GM23338 (cell line): Measurements from ENCODE around the gene KCNK10. TPM values are rescaled to one million over a fixed set of nuclear protein-coding genes. Genes with fewer than 3 reads are reported as not detected.

ENCODE experiments used
- ATAC-seq: fragments of 200-7000 bp; cut with Tn5 transposase; 3 replicates; pipeline ENCODE4 v1.9.1; 2020
- DNase-seq: peaks from one replicate; pipeline ENCODE4 v3.0.0-alpha.2; 2015; ENCODE audit warnings: low spot score
- H2AFZ ChIP-seq: fragments of 200-600 bp; sonication (generic); 2 replicates; pipeline ENCODE4 v1.8.0; 2016; ENCODE audit warnings: antibody characterized with exemption, mild to moderate bottlenecking, moderate library complexity
- H3F3A ChIP-seq: fragments of 200-600 bp; sonication (generic); replicated peaks from 2 replicates; pipeline ENCODE4 v1.8.0; 2017; ENCODE audit warnings: antibody characterized with exemption, mixed run types, low read depth
- H3K27ac ChIP-seq: fragments of 200-600 bp; sonication (generic); 2 replicates; pipeline ENCODE4 v1.6.1; 2016; ENCODE audit warnings: low read depth
- H3K27me3 ChIP-seq: fragments of 200-600 bp; sonication (generic); 2 replicates; pipeline ENCODE4 v1.8.0; 2016; ENCODE audit warnings: mild to moderate bottlenecking, mixed run types, moderate library complexity; ENCODE audit not compliant: insufficient read depth
- H3K36me3 ChIP-seq: fragments of 200-600 bp; sonication (generic); 2 replicates; pipeline ENCODE4 v1.8.0; 2016; ENCODE audit warnings: mild to moderate bottlenecking; ENCODE audit not compliant: insufficient read depth
- H3K4me1 ChIP-seq: fragments of 200-600 bp; sonication (generic); 2 replicates; pipeline ENCODE4 v1.8.0; 2016; ENCODE audit warnings: mild to moderate bottlenecking, moderate library complexity; ENCODE audit not compliant: insufficient read depth
- H3K4me2 ChIP-seq: fragments of 200-600 bp; sonication (generic); 2 replicates; pipeline ENCODE4 v1.7.1; 2017; ENCODE audit warnings: mixed run types
- H3K4me3 ChIP-seq: fragments of 200-600 bp; sonication (generic); 2 replicates; pipeline ENCODE4 v1.6.1; 2016; ENCODE audit warnings: mixed run types
- H3K79me2 ChIP-seq: fragments of 200-600 bp; sonication (generic); replicated peaks from 2 replicates; pipeline ENCODE4 v1.8.0; 2017; ENCODE audit warnings: mild to moderate bottlenecking; ENCODE audit not compliant: insufficient read depth
- H3K9me2 ChIP-seq: fragments of 200-600 bp; sonication (generic); 2 replicates; pipeline ENCODE4 v1.8.0; 2017; ENCODE audit not compliant: insufficient read depth
- H4K20me1 ChIP-seq: fragments of 200-600 bp; sonication (generic); replicated peaks from 2 replicates; pipeline ENCODE4 v1.8.0; 2017; ENCODE audit warnings: mild to moderate bottlenecking; ENCODE audit not compliant: insufficient read depth
- H3K27ac Mint-ChIP-seq: 2 replicates; pipeline ENCODE4 v1.8.0; 2020; ENCODE audit warnings: inconsistent platforms, mild to moderate bottlenecking, moderate library complexity, mixed read lengths
- H3K27me3 Mint-ChIP-seq: 3 replicates; pipeline ENCODE4 v1.8.0; 2022; ENCODE audit warnings: low read depth, mild to moderate bottlenecking, moderate library complexity, mixed read lengths, inconsistent platforms; ENCODE audit not compliant: insufficient read depth, poor library complexity
- H3K36me3 Mint-ChIP-seq: 3 replicates; pipeline ENCODE4 v1.8.0; 2021; ENCODE audit warnings: low read depth, mild to moderate bottlenecking, inconsistent platforms, moderate library complexity, mixed read lengths
- H3K4me1 Mint-ChIP-seq: 3 replicates; pipeline ENCODE4 v1.8.0; 2020; ENCODE audit warnings: mild to moderate bottlenecking, inconsistent platforms, mixed read lengths
- H3K4me3 Mint-ChIP-seq: 3 replicates; pipeline ENCODE4 v1.8.0; 2021; ENCODE audit warnings: moderate library complexity, mild to moderate bottlenecking, inconsistent platforms, mixed read lengths
- H3K9me3 Mint-ChIP-seq: 3 replicates; pipeline ENCODE4 v1.8.0; 2020; ENCODE audit warnings: moderate library complexity, mild to moderate bottlenecking, inconsistent platforms, mixed read lengths
- CREB1 ChIP-seq: fragments of 250-450 bp; sonication (Bioruptor Pico); IDR thresholded peaks from 2 replicates; pipeline ENCODE4 v1.5.0; 2020; ENCODE audit warnings: low read depth, mild to moderate bottlenecking, moderate library complexity
- EZH2 ChIP-seq: fragments of 200-600 bp; sonication (generic); IDR thresholded peaks from one replicate; pipeline ENCODE4 v1.8.0; 2017; ENCODE audit warnings: antibody characterized with exemption, mild to moderate bottlenecking, low read depth; ENCODE audit not compliant: unreplicated experiment
- EZH2phosphoT487 ChIP-seq: fragments of 200-600 bp; sonication (generic); IDR thresholded peaks from one replicate; pipeline ENCODE4 v1.8.1; 2018; ENCODE audit warnings: antibody characterized with exemption; ENCODE audit not compliant: unreplicated experiment
- NANOG ChIP-seq: IDR thresholded peaks from 2 replicates; pipeline ENCODE4 v1.6.1; 2016; ENCODE audit warnings: antibody characterized with exemption, borderline replicate concordance
- POLR2AphosphoS5 ChIP-seq: IDR thresholded peaks from 2 replicates; pipeline ENCODE4 v1.6.1; 2016; ENCODE audit warnings: antibody characterized with exemption, low read depth
- STAT1 ChIP-seq: IDR thresholded peaks from one replicate; pipeline ENCODE4 v1.6.1; 2016; ENCODE audit warnings: antibody characterized with exemption; ENCODE audit not compliant: unreplicated experiment
- ZNF114 ChIP-seq: fragments of 250-450 bp; sonication (Bioruptor Pico); IDR thresholded peaks from 2 replicates; pipeline ENCODE4 v1.5.0; 2020; ENCODE audit warnings: mild to moderate bottlenecking, moderate library complexity
- polyA plus RNA-seq: library from polyadenylated mRNA; unstranded; fragments of >200 nt; fragmentation: Nextera tagmentation; extraction: Ambion mirVana; gene quantifications from 2 replicates; pipeline ENCODE4 v1.2.1, GENCODE V29; 2016
- total RNA-seq: library from RNA; depleted of rRNA; stranded (reverse); fragments of >200 nt; shearing (Covaris generic); gene quantifications from 2 replicates; pipeline ENCODE4 v1.2.3, GENCODE V29; 2014
- TF ChIP-seq, protein P1 (sequence below): fragments of 250-450 bp; sonication (Bioruptor Pico); IDR thresholded peaks from 2 replicates; pipeline ENCODE4 v1.5.0; 2020; ENCODE audit warnings: mild to moderate bottlenecking, moderate library complexity

Gene KCNK10
- total and polyA plus RNA-seq, 2 experiments from 2014 or later = 0.29 to 1.0 TPM

DNA sequence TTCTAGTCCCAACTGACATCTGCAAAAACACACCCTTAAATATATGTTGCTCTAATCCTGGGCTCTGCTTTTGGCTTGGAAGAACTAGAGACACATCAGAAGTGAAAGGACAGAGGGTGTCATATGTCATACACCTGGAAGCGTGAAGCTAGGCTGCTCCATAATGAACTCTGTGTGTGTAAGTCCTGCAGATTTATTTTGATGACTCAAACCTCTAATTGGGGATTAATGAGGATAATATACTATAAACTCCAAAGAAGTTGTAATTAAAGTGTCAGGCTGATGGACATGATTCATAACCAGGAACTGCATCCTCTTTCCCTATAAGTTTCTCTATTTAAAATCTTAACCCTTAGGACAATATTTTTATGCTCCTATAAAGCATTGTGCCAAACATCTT is 4.4 kb upstream of the KCNK10 start (continued):
- TF ChIP-seq, protein P1, sequence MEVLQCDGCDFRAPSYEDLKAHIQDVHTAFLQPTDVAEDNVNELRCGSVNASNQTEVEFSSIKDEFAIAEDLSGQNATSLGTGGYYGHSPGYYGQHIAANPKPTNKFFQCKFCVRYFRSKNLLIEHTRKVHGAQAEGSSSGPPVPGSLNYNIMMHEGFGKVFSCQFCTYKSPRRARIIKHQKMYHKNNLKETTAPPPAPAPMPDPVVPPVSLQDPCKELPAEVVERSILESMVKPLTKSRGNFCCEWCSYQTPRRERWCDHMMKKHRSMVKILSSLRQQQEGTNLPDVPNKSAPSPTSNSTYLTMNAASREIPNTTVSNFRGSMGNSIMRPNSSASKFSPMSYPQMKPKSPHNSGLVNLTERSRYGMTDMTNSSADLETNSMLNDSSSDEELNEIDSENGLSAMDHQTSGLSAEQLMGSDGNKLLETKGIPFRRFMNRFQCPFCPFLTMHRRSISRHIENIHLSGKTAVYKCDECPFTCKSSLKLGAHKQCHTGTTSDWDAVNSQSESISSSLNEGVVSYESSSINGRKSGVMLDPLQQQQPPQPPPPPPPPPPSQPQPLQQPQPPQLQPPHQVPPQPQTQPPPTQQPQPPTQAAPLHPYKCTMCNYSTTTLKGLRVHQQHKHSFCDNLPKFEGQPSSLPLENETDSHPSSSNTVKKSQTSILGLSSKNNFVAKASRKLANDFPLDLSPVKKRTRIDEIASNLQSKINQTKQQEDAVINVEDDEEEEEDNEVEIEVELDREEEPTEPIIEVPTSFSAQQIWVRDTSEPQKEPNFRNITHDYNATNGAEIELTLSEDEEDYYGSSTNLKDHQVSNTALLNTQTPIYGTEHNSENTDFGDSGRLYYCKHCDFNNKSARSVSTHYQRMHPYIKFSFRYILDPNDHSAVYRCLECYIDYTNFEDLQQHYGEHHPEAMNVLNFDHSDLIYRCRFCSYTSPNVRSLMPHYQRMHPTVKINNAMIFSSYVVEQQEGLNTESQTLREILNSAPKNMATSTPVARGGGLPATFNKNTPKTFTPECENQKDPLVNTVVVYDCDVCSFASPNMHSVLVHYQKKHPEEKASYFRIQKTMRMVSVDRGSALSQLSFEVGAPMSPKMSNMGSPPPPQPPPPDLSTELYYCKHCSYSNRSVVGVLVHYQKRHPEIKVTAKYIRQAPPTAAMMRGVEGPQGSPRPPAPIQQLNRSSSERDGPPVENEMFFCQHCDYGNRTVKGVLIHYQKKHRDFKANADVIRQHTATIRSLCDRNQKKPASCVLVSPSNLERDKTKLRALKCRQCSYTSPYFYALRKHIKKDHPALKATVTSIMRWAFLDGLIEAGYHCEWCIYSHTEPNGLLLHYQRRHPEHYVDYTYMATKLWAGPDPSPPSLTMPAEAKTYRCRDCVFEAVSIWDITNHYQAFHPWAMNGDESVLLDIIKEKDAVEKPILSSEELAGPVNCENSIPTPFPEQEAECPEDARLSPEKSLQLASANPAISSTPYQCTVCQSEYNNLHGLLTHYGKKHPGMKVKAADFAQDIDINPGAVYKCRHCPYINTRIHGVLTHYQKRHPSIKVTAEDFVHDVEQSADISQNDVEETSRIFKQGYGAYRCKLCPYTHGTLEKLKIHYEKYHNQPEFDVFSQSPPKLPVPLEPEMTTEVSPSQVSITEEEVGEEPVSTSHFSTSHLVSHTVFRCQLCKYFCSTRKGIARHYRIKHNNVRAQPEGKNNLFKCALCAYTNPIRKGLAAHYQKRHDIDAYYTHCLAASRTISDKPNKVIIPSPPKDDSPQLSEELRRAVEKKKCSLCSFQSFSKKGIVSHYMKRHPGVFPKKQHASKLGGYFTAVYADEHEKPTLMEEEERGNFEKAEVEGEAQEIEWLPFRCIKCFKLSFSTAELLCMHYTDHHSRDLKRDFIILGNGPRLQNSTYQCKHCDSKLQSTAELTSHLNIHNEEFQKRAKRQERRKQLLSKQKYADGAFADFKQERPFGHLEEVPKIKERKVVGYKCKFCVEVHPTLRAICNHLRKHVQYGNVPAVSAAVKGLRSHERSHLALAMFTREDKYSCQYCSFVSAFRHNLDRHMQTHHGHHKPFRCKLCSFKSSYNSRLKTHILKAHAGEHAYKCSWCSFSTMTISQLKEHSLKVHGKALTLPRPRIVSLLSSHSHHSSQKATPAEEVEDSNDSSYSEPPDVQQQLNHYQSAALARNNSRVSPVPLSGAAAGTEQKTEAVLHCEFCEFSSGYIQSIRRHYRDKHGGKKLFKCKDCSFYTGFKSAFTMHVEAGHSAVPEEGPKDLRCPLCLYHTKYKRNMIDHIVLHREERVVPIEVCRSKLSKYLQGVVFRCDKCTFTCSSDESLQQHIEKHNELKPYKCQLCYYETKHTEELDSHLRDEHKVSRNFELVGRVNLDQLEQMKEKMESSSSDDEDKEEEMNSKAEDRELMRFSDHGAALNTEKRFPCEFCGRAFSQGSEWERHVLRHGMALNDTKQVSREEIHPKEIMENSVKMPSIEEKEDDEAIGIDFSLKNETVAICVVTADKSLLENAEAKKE (CRISPR knock-in tag) = no peak
- TF ChIP-seq STAT1 (no peak), EZH2phosphoT487 (no peak), POLR2AphosphoS5 (no peak), CREB1 (CRISPR knock-in tag) (no peak), NANOG (no peak), ZNF114 (CRISPR knock-in tag) (no peak), EZH2 (no peak)

DNA sequence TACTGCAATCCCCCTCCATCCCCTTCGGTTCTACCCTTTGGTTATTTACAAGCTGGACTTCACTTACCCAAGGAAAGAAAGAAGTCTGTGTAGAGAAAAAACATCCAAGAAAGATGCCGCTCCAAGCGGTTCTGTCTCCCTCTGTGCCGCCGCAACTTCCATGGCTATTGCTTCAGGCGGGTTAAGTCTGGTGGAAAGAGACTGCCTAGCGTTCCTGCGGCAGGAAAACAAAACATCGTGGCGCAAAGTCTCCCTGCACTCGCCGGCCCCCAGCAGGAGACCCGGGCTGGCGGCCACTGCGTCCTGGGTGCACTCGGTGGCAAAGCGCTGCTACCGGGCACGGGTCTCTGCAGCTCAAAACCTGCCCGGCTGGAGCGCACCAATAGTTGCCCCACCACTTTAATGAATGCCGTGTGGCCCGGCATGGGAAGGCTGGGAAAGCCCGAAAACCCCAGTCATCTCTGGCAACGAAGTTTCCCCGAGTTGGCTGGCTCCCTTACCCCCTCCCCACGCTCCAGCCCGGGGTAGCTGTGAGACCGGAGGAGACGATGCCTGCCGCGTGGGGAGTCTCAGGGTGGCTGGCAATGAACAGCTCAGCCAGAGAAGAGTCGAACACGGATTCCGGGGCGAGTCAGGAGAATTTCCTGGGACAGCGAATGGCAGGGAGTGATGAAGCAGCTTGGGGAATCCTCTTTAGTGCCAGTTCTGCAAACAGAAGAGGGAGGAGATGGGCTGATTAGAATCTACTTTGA is 3.5 kb upstream of the KCNK10 start:
- no peaks in the 10 kb centered on the region for H3K36me3 ChIP-seq
- no peaks in the 10 kb centered on the region for H3K9me2 ChIP-seq
- Mint-ChIP-seq H3K4me1 (peaks cover 18% of the 10 kb centered on the region), H3K36me3 (no peaks in the 10 kb centered on the region), H3K27ac (no peak overlapping the region), H3K9me3 (peaks cover 6% of the 10 kb centered on the region; the same call in 2 of the 3 replicates), H3K4me3 (peak overlapping the region; percentile 83), H3K27me3 (peaks cover 53% of the 10 kb centered on the region)
- peak overlapping the region; percentile 100 for H2AFZ ChIP-seq
- peak; percentile 47 for ATAC-seq
- H3F3A ChIP-seq = peaks cover 9% of the 10 kb centered on the region; the same call in 1 of the 2 replicates
- peak overlapping the region; percentile 76 for H3K4me3 ChIP-seq
- no peak overlapping the region for H3K27ac ChIP-seq
- H4K20me1 ChIP-seq = no peaks in the 10 kb centered on the region
- H3K4me1 ChIP-seq = peaks cover 16% of the 10 kb centered on the region; the same call in 1 of the 2 replicates
- peaks cover 89% of the 10 kb centered on the region for H3K27me3 ChIP-seq
- peak; percentile 61 for DNase-seq
- H3K79me2 ChIP-seq = no peaks in the 10 kb centered on the region
- H3K4me2 ChIP-seq = peak overlapping the region; percentile 95
- TF ChIP-seq, protein P1 (CRISPR knock-in tag) = no peak
- TF ChIP-seq EZH2 = peak; percentile 83
- TF ChIP-seq POLR2AphosphoS5 = no peak
